ENCODE results near the gene PRMT7.
"Not testable (repeated sequence)": the region's sequence is repeated elsewhere in the genome, so short reads cannot be mapped to it uniquely, and the experiment has no call there.

Gene PRMT7

DNA sequence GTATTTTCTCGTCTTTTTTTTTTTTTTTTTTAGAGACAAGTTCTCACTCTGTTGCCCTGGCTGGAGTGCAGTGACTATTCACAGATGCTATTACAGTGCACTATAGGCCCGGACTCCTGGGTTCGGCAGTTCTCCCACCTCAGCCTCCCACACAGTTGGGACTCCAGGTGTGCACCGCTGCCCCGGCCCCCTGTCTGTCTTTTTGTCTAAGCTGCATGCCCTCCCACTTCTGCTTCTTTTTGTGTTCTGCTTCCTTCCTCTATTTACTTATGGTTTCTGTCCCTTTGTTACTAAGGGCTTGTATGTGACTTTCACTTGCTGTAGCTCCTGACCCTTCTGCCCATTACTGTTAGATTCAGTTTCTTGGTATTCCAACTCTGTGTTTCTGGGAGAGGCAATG is 26.0 kb upstream of the PRMT7 start:
- peak; percentile 69 for DNase-seq

DNA sequence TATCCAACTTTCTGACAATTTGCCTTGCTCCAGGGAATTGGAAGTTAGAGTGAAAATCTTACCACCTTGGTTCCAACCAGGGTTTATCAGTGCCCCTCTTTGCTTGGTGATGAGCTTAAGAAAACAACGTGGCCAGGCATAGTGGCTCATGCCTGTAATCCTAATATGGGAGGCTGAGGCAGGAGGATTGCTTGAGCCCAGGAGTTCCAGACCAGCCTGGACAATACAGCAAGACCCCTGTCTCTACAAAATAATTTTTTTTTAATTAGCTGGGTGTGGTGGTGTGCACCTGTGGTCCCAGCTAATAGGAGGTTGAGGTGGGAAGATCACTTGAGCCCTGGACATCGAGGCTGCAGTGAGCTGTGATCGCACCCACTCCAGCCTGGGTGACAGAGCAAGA is 25.1 kb upstream of the PRMT7 start:
- no peak for DNase-seq

GRCh38 chr16:68286153-68287074 is 24.4 kb upstream of the PRMT7 start:
- DNase-seq = peak; percentile 76

- peak; percentile 65 for DNase-seq
These were observed 23.3 kb upstream of the PRMT7 start for GRCh38 chr16:68287276-68288251.

GRCh38 chr16:68288252-68288650 is 22.6 kb upstream of the PRMT7 start:
- no peak for DNase-seq

DNA sequence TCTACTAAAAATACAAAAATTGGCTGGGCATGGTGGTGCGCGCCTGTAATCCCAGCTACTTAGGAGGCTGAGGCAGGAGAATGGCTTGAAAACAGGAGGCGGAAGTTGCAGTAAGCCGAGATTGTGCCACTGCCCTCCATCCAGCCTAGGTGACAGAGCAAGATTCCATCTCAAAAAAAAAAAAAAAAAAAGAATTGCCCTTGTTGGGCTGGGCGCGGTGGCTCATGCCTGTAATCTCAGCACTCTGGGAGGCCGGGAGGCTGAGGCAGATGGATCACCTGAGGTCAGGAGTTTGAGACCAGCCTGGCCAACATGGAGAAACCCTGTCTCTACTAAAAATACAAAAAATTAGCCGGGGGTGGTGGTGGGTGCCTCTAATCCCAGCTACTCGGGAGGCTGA is 22.0 kb upstream of the PRMT7 start:
- DNase-seq = not testable (repeated sequence)

DNA sequence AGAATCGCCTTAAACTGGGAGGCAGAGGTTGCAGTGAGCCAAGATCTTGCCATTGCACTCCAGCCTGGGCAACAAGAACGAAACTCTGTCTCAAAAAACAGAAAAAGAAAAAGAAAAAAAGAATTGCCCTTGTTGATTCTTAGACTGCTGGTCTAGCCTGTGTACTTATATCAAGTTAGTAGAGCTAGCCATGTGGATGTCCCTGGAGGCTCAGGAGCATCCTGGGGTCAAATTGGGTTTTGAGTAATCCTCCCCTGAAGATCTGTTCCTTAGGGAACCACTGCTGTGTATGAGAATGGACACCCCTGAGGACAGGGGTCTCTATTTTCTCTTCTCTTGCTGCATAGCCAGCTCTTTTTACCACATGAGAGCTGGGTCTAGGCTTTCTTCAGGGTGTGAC is 21.6 kb upstream of the PRMT7 start:
- DNase-seq = no peak

DNA sequence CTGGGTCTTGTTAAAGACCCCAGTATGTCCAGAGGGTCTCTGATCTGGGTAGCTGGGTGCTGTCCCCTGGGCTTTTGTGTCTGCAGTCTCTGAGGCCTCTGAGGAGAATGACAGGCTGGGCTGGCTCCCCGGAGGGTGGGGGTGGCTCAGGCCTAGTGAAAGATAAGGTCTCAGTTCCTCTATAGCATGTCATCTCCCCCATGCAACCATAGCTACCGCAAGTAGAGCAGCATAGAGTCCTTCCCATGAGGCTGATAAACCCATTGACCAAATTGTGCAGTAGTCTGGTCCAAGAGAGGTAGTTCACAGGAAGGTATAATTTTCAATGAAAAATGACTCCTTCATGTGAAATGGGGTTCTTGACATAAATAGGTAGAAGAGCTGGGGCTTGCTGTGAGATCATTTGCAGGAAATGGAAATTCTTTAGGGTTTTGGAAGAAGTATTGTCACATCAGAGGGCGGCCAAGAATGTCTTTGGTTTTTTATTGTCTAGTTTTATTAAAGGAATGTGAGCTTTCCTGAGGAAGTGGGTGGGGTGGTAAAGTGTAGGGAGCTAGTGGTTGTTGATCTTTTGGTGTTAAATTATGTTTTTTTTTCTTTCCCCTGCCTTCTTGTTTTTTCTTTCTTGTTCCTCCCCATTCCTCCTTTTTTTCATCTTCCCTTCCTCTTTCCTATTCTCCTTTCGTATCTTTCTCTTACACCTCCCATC is 21.0 kb upstream of the PRMT7 start:
- peak; percentile 95 for DNase-seq

DNA sequence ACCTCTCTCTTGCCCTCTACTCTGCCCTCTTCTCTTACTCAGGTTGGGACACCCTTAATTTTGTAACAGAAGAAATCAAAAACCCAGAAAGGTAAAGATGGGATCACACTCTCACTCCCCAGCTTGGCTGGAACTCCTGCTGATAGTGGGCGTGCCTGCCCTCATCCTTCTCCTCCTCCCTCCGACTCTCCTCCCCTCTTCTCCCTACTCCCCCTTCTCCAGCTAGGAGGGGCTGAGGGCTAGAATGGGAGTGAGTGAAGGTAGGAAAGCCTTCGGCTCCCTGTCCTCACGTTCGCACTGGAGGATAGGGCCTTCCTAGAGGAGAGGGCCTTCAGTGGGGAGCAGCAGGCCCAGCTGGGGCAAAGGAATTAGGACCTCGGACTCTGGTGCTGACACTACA is 20.4 kb upstream of the PRMT7 start:
- DNase-seq = no peak

DNA sequence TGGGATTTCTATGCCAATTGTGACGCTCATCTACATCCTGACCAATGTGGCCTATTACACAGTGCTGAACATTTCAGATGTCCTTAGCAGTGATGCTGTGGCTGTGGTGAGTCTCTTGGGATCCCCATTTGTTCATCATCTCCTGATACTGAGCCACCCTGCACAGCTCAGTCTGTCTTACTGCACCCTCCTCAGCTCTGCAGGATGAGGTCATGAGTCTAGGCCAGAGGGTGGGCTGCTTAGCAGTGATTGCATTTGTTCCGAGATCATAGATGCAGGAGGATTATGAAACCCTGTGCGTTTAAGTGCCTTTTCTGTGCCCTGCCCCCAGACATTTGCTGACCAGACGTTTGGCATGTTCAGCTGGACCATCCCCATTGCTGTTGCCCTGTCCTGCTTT is 19.6 kb upstream of the PRMT7 start:
- DNase-seq = no peak

GRCh38 chr16:68292425-68292824 is 18.4 kb upstream of the PRMT7 start:
- DNase-seq = no peak

DNA sequence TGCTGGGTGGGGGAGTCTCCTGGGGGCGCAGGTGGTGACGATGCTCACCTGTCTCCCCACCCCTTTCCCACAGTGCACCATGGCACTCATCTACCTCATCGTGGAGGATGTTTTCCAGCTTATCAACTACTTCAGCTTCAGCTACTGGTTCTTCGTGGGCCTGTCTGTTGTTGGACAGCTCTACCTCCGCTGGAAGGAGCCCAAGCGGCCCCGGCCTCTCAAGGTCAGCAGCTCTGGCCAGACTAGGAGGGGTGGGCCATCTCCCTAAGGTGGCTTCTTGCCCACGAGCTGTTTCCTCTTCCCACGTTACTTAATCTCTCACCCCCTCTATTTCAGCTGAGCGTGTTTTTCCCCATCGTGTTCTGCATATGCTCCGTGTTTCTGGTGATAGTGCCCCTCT is 14.5 kb upstream of the PRMT7 start:
- no peak for DNase-seq

DNA sequence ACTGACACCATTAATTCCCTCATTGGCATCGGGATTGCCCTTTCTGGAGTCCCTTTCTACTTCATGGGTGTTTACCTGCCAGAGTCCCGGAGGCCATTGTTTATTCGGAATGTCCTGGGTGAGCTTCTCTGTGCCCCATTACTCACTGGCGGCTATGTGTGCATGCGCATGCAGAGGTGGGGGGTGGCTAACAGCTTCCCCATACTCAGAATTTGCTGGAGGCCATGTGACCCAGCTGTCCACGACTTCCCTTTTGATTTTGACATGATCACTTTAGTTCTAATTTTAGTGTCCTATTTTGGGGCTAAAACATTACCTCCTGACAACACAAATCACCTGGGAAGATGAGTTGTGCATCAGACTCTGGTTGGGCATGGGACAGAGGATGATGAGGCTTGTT is 14.1 kb upstream of the PRMT7 start:
- DNase-seq = no peak

GRCh38 chr16:68297908-68298307 is 12.9 kb upstream of the PRMT7 start:
- DNase-seq = no peak

- DNase-seq = no peak
These were observed 12.5 kb upstream of the PRMT7 start for GRCh38 chr16:68298312-68298711.

- DNase-seq = no peak
These were observed 11.8 kb upstream of the PRMT7 start for GRCh38 chr16:68298907-68299561.

DNA sequence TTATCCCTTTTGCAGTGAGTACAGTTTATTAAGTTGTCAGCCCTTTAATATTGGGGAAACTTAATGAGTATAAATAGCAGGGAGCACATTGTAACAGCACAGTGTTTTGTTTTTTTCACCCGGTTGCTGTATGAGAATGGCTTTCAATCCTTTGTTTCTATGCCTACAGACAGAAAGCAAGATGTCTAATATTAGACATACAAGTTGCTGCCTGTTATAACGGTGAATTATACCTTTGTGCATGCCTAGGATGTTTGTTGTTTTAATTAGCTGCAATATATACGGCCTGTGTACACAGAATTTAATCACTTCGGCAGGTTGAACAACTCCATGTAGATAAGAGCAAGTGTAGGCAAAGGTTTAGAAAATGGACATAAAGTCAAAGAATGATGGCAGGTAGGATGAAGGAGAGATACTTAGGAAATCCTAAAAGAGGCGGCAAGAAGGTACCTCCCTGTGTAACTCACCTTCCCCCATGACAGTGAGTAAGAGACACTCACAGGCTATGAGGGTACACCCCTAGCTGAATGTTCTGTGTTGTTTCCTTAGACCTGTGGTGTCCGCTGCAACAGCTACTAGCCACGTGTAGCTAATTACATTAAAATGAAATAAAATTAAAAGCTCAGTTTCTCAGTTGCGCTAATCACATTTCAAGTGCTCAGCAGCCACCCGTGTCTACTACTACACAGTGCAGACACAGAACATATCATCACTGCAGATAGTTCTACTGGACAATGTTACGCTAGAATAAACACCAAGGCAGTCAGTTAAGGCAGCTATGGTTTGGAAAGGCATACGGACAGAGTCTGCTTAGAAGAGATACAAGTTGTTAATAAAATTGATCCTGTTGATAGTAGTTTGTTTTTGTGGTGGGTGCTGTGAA is 11.0 kb upstream of the PRMT7 start:
- no peak for DNase-seq

DNA sequence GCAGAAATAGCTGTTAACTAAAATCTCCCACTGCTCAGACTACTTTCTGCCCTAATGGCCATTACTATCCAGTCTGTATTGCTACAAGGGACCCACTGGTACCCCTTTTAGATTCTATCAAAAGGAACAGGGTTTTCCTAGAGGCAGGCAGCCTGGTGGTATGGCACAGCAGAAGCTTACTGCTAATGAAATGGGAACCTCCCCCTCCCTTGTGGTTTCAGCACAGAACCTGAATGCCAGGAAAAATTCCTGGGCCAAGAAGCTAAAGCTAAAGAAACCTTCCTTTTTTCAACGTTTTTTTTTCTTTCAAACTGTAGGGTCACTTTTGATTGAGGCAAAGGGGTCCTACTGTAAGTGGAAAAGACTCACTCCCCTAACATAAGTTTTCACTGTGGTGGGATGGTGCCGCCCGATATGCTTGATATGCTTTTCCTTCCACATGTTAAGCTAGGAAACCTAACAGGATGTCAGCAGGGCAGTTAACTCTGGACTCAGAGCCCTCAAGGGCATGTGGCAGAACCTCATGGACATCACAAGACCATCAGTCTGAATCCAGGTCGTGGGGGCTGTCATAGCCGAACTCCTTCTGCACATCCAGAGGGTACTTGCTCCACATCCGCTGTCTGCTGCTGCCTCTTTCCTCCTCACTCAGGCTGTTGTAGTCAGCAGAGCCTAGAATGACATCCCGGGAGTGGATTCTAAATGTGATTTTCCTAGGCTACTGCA is 9.9 kb upstream of the PRMT7 start:
- DNase-seq = no peak

DNA sequence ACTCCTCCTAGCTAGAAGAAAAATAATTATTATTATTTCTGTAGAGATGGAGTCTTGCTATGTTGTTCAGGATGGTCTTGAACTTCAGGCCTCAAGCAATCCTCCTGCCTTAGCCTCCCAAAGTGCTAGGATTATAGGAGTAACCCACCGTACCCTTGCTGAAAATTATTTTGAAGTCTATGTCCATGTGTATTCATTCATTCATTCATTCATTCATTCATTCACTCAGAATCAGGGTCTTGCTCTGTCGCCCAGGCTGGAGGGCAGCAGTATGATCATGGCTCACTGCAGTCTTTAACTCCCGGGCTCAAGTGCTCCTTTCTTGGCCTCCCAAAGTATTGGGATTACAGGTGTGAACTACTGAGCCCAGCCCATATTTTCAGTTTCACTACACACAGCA is 4.2 kb upstream of the PRMT7 start:
- DNase-seq = no peak

DNA sequence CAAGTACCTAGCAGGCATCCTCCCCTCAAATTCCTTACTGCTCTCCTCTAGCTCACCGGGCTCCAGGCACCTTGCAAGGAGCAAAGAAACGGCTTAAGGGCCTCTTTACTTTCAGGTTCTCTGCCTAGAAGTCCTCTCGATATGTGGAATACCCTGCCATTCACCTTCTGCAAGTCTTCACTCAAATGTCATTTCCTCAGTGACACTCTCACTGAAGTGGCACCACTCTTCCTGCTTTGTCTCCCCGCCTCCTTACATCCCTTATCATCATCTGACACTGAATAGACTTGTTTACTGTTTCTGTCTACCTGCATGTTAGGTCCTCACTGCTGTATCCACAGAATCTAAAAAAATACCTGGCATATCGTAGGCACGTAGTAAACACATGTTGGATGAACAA is 1.0 kb upstream of the PRMT7 start:
- DNase-seq = peak; percentile 44

DNA sequence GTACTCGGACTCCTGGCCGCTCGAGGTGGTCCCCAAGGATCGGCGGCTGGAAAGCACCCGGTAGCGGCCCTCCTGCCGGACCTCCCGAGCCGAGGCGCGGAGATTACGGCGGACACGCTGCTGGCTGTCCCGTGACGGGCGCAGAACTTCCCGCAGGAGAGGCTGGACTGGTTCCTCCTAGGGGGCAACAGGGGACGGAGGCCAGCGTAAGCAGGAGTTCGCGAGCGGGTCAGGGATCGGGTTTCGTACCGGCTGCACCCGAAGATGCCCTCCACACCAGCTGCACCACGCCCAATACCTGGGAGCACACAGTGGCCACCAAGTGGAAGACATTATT is 414 bp upstream of the PRMT7 start:
- no peak for DNase-seq
